Prostate gland (tissue), 2 donors: Measurements from ENCODE around the gene NFATC1.

ENCODE experiments used
- POLR2A ChIP-seq: fragments of 450-650 bp; IDR thresholded peaks from one replicate; pipeline ENCODE4 v1.6.1; 2016; ENCODE audit warnings: antibody characterized with exemption, mild to moderate bottlenecking
- POLR2AphosphoS5 ChIP-seq: sonication (generic); formaldehyde crosslinking; IDR thresholded peaks from one replicate; pipeline ENCODE4 v1.6.1; 2017; ENCODE audit warnings: antibody characterized with exemption
- TF ChIP-seq, protein P1 (sequence below), 4 experiments: fragments of 200-600 bp in 2 of 4; fragments of 450-650 bp in 2 of 4; sonication (generic) in 2 of 4; IDR thresholded peaks; 1 replicate in 3 of 4; 2 replicates in 1 of 4; pipeline ENCODE4 v1.5.1; 2016 to 2019; ENCODE audit warnings: antibody characterized with exemption in 4 of 4, mild to moderate bottlenecking in 2 of 4, moderate library complexity in 2 of 4

DNA sequence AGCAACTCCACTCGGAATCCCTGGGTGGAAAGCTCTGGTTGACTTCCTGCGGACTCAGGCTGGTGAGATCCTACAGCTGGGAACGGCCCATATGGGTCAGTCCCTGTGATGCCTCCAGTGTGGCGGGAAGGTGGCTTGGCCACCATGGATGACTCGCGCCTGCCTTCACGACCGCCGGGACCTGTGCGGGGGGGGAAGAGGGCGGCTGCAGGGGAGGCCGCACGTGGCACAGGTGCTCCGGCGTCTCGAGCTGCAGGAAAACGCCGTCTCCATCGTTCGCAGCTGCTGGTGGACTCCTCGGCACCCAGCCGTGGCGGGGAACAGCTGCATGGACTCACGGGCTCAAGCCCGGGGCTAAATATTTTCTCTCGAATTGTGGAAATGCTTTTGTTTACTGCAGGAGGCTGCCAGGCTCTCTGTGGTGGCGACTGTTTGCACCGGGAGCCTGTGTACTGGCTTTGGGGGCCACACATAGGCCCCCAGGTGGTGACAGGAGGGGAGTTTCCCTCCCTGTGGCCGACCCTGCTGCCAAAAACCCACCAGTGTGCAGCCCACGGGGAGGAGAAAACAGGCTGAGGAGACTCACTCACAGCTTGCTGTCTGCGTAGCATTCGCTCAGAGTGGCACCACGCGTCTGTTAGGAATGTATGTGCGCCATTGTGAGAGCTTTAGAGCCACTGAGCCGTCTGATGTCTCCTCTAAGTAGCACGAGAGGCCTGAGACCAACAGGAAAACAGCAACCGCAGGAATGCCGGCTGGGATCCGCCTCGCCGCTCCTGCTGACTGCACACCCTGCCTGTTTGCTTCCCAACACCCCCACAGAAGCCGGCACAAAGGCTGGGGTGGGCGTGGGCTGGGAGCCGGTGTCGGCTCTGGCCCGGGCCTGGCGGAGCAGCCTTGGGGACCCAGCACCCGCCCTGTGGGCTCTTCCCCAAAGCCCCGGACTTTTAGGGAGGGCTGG, 89.2 kb downstream of the NFATC1 start:
- TF ChIP-seq, protein P1, sequence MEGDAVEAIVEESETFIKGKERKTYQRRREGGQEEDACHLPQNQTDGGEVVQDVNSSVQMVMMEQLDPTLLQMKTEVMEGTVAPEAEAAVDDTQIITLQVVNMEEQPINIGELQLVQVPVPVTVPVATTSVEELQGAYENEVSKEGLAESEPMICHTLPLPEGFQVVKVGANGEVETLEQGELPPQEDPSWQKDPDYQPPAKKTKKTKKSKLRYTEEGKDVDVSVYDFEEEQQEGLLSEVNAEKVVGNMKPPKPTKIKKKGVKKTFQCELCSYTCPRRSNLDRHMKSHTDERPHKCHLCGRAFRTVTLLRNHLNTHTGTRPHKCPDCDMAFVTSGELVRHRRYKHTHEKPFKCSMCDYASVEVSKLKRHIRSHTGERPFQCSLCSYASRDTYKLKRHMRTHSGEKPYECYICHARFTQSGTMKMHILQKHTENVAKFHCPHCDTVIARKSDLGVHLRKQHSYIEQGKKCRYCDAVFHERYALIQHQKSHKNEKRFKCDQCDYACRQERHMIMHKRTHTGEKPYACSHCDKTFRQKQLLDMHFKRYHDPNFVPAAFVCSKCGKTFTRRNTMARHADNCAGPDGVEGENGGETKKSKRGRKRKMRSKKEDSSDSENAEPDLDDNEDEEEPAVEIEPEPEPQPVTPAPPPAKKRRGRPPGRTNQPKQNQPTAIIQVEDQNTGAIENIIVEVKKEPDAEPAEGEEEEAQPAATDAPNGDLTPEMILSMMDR (IDR thresholded peaks at IDR 0.05): no peak
- TF ChIP-seq POLR2A (no peak), POLR2AphosphoS5 (no peak)
